NCI-H226 (cell line): ENCODE data around the gene TNP2.
A peak's percentile ranks its signal among the peaks of the same experiment; 100 is the strongest.

Source experiments
- DNase-seq: peaks from one replicate; pipeline ENCODE4 v3.0.0-alpha.2; 2015

The TNP2 gene

DNA sequence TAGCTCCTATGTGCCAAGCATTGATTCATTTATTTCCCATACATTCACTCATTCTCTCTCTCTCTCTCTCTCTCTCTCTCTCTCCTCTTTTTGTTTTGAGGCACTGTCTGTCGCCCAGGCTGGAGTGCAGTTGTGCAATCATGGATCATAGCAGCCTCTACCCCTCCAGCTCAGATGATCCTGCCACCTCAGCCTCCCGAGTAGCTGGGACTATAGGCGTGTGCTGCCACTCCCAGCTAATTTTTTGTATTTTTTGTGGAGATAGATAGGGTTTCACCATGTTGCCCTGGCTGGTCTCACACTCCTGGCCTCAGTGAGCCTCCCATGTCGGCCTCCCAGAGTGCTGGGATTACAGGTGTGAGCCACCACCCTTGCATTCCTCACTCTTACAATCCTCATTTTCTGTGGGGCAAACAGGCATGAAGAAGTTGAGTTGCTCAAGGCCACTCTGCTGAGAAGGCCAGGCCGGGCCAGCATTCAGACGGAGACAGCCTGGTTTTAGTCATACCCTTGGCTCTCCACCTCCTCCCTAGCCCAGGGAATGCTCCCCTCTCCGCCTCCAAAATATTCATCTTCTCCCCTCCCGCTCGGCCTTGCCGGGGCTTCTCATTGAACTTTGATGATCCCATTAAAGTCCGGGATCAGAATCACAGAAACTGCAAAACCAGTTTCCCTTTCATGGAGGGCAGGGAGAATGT lies 7.9 kb upstream of the TNP2 start:
- no peak for DNase-seq

DNA sequence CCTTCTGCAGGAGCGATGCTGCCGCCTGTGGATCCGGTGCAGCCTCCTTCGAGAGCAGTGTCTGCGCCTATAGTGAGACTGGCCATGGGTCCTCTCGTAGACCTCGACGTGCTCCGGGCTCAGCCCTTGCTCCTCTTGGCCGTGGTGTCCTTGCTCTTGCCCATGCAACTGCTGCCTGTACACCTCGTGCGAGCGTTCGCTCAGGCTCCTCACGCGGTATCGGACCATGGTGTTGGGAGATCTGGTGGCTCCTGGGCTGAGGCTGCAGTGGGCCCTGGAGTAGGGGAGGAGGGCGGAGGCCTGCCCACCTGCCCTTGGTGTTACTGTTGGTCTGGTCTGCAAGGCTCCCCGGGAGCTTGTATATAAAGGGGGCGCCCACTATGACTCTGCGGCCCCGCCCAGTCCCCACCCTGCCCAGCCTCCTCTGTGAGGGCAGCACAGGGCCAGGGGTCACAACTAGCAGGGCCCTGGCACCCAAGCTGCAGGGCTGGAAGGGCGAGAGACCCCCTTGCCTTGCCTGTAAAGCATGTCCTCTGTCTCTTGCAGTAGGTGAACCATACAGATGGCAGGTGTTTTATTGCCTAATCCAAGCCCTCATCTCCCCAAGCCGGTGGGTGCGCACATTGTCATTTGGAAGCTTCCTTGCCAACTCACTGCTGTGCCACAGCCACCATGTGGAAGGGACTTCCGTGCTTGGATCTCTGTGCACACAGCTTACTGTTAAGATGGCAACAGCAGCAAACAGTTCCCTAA lies 7.2 kb upstream of the TNP2 start, which contains the start of gene PRM2:
Gene PRM2 (minus strand): TSS at position 338 of the 753 bp plus-strand sequence. CDS start 110 bp downstream, at position 228.
- no peak for DNase-seq

DNA sequence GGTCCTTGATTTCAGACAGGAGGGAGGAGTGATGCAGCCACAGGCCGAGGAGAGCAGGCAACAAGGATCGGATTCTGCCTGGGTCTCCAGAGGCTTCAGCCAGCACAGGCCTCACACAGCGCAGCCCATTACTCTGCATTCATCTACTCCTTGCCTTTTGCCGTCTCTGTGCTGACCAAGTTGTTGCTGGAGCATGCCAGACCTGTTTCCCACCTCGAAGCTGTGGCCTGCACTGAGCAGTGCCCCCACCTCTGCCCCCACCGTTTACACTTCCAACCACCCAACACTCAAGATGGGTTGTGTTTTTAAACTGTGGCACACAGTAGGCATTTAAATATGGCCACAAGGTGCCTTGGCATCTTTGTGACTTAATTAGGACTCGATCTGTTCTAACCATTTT lies 5.8 kb upstream of the TNP2 start:
- no peak for DNase-seq

DNA sequence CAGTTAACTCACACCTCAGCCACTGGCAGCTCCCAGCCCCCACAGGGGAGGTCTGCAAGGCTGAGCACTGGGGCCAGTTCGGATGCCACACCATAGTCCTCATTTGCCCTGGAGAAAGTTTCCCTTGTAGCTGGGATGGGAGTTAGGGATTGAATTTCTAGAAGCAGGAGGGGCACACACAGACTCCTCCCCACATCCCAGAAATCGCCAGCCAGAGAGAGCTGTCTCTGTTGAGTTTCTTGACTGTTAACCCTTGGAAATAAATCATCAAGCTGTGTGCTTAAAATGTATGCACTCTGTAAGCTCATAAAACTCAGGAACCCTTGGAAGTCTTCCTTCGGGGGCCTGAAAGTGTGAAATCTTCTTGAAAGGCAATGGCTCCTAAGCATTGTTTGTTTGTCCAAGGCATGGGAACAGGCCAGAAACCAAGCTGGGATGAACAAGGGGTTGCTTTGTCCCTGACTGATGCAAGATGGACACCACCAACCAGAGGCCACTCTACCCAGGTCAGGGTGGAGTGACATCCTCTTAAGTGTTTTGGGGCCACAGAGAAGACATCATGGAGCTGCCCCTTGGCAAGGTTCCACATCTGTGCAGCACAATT lies 4.7 kb upstream of the TNP2 start:
- no peak for DNase-seq

GRCh38 chr16:11272921-11273720 lies 4.0 kb upstream of the TNP2 start, which contains the start of gene PRM3:
Gene PRM3 (minus strand): TSS chr16:11273629. CDS start chr16:11273595, 34 bp downstream.
- no peak for DNase-seq

DNA sequence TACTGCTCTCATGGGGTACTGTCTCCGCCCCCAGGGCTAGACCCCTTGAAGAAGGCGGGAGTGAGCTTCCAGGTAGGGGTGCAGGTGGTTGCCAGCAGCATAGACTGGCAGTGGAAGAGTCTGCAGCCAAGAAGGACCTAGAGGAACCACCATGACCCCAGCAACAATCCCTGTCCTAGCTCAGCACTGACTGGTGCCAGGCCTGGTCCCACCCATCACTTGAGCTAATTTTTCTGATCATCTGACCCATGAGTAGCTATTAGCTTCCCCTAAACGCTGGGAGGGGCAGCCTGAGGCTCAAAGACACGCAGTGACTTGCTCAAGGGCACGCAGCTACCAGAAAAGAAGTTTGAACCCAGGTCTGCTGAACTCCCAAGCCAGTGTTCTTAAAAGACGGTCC lies 3.4 kb upstream of the TNP2 start:
- DNase-seq, result no peak

- no peak for DNase-seq
Measured at GRCh38 chr16:11271610-11272009, 2.5 kb upstream of the TNP2 start.

DNA sequence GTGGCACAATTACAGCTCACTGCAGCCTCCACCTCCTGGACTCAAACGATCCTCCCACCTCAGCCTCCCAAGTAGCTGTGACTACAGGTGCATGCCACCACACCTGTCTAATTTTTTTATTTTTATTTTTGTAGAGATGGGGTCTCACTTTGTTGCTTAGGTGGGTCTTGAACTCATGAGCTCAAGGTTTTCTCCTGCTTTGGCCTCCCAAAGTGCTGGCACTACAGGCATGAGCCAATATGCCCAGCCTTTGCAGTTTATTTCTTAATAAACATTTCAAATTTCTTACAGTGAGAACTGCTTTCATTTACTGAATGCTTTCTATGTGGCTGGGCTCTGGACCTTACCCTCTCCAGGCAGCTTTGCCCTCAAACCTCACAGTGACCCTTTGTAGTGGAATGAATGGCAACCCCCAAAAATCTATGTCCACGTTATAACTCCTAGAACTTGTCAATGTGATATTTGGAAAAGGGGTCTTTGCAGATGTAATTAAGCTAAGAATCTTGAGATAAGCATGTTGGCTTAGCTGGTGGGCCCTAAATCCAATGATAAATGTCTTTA lies 1.6 kb upstream of the TNP2 start:
- no peak for DNase-seq

- DNase-seq, result no peak
Measured at GRCh38 chr16:11265124-11265523, 4.0 kb downstream of the TNP2 start.

DNA sequence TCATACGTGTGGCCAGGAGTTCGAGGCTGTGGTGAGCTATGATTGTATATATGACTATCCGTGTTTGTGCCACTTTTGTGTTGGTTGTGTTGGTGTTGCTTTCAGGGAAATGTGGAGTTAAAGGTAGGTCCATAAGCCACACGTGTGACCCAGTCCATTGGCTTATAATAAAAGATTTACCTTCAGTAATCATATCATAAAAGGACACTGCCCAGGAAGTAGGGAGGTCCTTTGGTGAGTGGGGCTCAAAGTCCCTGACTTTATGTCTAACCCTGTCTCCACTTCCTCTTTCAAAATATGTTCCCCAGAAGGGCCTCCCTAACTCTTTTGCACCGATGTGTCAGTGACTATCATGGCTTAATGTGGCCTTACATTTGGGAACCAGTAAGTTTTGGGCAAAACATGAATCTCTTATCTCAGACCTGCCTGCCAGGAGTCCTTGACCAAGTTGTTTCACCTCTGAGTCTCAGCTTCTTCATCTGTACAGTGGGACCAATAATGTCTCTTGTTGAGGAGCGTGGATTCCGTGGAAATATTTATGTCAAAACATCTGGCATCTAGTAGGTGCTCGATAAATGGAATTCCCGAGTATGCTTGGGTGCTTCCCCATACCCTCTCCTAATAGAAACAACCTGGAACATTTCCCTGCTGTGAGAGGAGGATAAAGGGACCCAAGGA lies 4.8 kb downstream of the TNP2 start:
- no peak for DNase-seq

GRCh38 chr16:11263737-11264136 lies 5.4 kb downstream of the TNP2 start:
- DNase-seq, result no peak

DNA sequence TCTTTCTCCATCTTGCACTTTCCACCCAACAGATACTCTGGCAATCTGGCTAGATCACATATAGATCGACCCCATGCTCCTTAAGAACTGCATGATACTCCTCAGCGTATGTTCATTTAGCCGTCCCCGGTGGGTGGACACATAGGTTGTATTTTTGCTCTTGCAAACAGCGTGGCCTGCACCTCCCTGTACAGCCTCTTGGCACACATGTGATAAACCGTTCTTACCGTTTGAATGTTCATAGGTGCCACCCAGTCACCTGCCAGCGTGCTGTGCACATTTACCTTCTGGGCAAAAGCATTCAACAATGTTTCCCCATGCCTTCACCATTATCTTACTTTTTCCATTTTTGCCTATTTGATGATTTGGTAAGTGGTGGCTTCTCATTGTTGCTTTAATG lies 6.2 kb downstream of the TNP2 start:
- DNase-seq, result no peak

DNA sequence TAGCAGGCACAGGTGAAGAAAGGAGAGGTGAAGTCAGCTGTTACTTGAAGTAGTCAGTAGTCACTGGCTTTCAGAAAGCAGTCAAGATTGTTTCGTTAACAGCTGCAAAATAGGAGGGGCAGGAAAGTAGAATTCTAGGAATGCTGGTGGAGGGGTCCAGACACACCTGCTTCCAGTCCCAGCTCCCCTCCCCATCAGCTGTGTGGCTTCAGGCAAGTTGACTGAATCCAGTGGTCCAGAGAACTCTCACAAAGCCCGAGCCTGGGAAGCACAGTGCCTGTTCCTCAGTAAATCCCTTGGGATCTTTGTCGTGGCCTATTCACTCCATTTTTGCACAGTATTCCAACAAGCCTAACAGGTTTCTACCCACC lies 8.5 kb downstream of the TNP2 start:
- DNase-seq, result no peak

- no peak for DNase-seq
Measured at GRCh38 chr16:11259655-11260595, 9.2 kb downstream of the TNP2 start.

DNA sequence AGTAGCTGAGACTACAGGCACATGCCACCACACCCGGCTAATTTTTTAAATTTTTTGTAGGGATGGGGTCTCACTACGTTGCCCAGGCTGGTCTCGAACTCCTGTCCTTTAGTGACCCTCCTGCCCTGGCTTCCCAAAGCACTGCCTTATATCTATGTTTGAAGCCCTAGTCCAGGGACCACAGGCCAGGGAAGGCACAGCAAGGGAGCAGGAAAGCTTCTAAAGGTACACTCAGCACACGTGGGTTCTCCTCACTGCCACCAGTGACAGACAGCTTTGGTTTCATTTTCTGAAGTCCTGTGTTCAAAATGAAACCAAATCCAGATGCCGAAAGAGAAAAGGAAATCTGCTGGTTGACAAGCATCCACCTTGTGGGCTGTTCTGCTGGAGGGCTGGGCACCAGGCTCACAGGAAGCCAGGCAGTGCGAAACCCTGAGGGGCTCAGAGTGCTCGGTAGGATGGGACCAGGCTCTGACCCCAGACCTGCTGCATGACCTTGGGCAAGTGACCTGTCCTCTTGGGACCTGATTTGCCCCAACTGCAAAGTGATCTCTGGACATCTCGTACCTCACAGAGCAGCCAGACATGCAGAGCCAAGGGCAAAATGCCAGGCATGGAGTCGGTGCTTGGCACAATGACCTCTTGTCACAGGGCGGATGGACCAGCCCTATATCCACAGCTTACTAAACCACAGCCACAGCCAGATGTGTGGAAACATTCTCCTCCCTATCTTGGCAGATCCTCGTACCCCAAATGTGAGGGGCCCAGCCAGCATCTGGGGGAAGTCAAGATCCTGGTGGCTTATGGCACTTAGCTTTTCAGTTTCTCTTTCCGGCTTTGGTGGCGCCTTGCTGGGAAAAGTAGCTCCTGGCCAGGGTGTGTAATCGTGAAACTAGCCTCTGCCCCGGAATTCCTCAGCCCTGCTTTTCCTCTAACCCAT lies 10.3 kb downstream of the TNP2 start:
- no peak for DNase-seq

DNA sequence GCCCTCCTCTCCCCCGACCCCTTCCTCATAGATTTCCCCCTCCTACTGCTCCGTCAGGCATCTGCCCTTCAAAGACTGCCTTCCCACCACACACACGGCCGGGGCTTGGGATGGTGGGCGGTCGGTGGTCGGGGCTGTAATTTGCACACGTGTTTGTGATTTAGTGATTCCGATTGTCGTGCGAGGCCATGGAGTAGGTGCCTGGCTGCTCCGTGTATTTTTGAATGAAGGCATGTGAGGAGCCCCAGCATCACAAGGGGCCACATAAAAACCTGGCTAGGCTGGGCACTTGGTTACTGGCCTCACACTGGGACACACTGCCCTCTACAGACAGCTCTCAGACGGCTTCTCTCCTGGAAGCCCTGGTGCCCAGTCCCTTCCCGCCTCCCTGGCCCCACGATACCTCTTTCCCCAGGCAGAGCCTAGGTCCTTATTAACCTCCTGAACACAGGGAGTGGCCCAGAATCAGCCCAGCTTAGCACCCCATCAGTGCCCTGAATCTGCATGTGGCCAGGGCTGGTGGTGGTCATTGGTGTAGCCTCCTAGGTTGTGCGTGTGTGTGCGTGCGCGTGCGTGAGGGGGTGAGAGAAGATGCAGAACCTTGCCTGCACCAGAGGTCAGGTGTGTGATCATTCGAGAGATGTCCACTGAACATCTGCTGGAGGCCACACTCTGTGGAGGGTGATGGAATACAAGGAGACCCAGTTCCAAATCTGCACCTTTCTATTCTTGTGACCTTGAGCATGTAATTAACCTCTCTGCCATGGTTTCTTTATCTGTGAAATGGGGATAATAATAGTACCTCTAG lies 11.8 kb downstream of the TNP2 start:
- DNase-seq, result peak; percentile 68

GRCh38 chr16:11256661-11257130 lies 12.4 kb downstream of the TNP2 start:
- DNase-seq, result peak; percentile 46

DNA sequence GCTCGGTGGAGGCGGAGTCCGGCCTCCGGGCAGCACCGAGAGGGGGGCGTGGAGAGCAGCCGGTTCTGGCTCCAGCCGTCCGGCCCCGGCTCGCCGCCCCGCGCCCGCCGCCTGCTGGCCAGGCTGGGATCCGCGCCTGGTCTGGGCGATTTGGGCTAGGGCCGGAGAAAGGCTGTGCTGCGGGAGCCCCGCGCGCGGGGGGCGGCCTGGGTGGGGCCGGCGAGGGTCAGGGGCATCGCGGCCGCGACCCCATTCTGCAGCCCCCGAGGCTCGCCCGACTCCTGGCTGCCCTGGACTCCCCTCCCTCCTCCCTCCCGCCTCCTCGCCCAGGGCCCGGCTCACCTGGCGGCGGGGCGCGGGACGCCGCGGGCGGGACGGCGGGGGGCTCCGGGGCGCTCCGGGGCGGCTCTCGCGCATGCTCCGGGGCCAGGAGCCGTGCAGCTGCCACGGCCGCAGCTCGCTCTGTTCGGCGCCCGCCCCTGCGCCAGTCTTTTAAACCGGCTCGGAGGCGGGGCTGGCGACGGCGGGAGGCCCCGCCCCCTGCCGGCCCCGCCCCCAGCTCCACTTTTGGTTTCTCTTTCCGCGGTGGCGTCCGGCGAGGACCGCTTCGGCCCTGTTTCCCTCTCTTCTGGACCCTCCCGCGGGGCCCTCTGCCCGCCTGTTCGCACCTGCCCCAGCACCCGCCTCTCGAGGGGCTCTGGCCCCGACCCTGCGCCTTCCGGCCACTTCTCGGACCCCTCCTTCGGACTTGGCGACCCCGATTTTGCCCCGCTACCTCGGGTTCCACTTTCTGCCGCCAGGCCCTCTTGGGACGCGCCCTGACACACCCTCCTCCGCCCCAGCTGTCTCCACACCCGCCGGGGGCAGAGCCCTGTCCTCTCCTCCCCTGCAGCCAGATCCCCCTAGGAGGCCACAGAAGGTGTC lies 13.1 kb downstream of the TNP2 start, which contains the start of gene SOCS1:
Gene SOCS1 (minus strand): TSS at position 468 of the 924 bp plus-strand sequence. CDS start 726 bp downstream, outside the sequence.
- peak; percentile 69 for DNase-seq
